ENCODE data around the gene IGSF9. TPM values are rescaled to one million over a fixed set of nuclear protein-coding genes. Genes with fewer than 3 reads are reported as not detected.

Gene IGSF9
- total RNA-seq, 1 experiment from 2014 or later, result 0.16 TPM

DNA sequence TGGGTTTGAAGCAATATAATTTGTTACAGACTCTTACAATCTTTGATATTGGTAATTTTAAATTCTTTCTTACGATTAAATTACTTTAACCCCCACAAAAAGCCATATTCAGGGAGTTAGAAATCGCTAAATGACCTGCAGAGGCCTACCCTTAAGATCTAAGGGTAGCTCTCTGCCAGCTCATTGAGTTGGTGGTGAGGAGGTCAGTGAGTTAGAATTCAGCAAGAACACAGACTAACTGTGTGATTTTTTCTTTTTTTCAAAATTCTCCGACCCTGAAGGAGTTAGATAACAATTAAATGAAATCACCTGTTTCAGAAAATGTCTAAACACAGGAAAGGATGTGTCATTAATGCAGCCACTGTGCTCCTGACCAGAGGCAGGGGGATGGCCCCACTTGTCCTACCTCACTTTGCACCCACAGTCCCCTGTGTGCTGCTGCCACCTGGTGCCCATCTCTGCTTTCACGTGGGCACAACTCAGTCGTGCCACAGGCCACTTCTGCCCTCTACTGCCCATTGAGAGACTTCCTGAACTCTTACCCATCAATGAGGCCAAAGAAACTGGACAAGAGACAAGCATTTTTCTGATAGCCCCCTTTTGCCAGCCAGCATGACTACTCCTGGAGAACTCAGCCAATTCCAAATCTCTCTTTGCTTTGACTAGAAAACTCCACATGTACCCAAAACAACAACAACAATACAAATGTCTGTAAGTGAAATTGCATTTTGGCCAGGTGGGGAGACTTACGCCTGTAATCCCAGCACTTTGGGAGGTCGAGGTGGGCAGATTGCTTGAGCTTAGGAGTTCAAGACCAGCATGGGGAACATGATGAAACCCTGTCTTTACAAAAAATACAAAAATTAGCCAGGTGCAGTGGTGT is 53.9 kb downstream of the IGSF9 start:
- Histone ChIP-seq H3K4me3 (no peak overlapping the region), H3K4me1 (replicated peaks) (peaks cover 14% of the 10 kb centered on the region), H3K9me3 (replicated peaks) (no peaks in the 10 kb centered on the region), H3K27ac (no peak overlapping the region), H3K27me3 (replicated peaks) (no peaks in the 10 kb centered on the region), H3K36me3 (no peaks in the 10 kb centered on the region)
- peak; percentile 71 to 83 for DNase-seq (ENCODE audit: low read depth in 1 of 2, low spot score in 2 of 2)

GRCh38 chr1:159890390-159890789 is 55.0 kb downstream of the IGSF9 start:
- Histone ChIP-seq H3K4me1 (replicated peaks) (peaks cover 14% of the 10 kb centered on the region), H3K27me3 (replicated peaks) (no peaks in the 10 kb centered on the region), H3K4me3 (no peak overlapping the region), H3K36me3 (no peaks in the 10 kb centered on the region), H3K27ac (peak overlapping the region; percentile 64), H3K9me3 (replicated peaks) (no peaks in the 10 kb centered on the region)
- no peak for DNase-seq (ENCODE audit: low read depth in 1 of 2, low spot score in 2 of 2)

DNA sequence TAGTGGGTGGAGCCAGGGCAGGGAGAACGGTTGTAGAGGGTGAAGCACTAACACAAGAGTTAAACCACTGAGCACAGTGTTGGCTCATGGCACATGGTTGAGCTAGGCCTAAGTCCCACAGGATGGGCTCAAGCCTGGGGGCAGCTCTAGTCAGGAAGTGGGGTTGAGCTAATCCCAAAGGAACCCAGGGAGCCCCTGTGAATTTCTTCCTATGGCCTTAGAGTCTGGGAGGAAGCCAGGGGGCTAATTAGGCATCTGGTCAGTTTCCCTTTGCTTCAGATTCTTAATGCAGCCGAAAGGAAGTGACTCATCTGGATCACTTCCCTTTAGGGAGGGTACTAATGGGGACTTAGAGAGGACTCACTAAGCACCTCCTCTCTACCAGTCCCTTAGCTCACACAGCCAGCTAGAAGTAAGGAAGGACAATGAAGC is 55.6 kb downstream of the IGSF9 start:
- Histone ChIP-seq H3K27me3 (replicated peaks) (no peaks in the 10 kb centered on the region), H3K36me3 (no peaks in the 10 kb centered on the region), H3K4me1 (replicated peaks) (peaks cover 14% of the 10 kb centered on the region), H3K9me3 (replicated peaks) (no peaks in the 10 kb centered on the region), H3K4me3 (no peak overlapping the region), H3K27ac (peak overlapping the region; percentile 64)
- DNase-seq (ENCODE audit: low read depth in 1 of 2, low spot score in 2 of 2), result peak; percentile 62 to 84

- no peak overlapping the region for H3K4me3 ChIP-seq
- H3K27ac ChIP-seq, result peak overlapping the region; percentile 64
- DNase-seq (ENCODE audit: low read depth in 1 of 2, low spot score in 2 of 2), result no peak
These were observed 56.2 kb downstream of the IGSF9 start for GRCh38 chr1:159889202-159889601.

DNA sequence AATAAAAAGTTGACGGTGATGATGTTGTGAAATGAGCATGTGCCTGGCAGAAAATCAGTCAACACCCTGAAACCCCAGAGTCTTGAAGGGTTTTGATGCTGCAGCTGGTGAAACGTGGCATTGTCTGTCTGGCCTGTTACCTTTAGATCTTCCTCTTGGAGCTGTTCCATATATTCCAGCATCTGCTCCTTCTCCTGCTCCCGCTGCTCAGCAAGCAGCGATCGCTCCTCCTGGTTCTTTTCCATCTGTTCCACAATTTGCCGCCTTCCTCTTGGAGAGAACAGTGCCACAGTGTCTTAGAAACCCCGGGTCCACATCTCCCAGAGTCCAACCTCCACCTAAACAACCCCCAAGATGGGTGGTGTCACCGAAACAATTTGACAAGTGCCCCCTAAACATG is 61.1 kb downstream of the IGSF9 start:
- no peaks in the 10 kb centered on the region for H3K9me3 ChIP-seq (replicated peaks)
- no peak overlapping the region for H3K27ac ChIP-seq
- no peak for DNase-seq (ENCODE audit: low read depth in 1 of 2, low spot score in 2 of 2)
- H3K4me3 ChIP-seq, result no peak overlapping the region
- H3K27me3 ChIP-seq (replicated peaks), result no peaks in the 10 kb centered on the region
- peaks cover 21% of the 10 kb centered on the region for H3K4me1 ChIP-seq (replicated peaks)
- H3K36me3 ChIP-seq, result no peaks in the 10 kb centered on the region

More at GRCh38 chr1:159889202-159889601, 56.2 kb downstream of the IGSF9 start:
- Histone ChIP-seq H3K27me3 (replicated peaks) (no peaks in the 10 kb centered on the region), H3K4me1 (replicated peaks) (peaks cover 14% of the 10 kb centered on the region), H3K9me3 (replicated peaks) (no peaks in the 10 kb centered on the region), H3K36me3 (no peaks in the 10 kb centered on the region)

- H3K9me3 ChIP-seq (replicated peaks), result no peaks in the 10 kb centered on the region
- no peaks in the 10 kb centered on the region for H3K36me3 ChIP-seq
- H3K4me3 ChIP-seq, result no peak overlapping the region
- no peak overlapping the region for H3K27ac ChIP-seq
- H3K4me1 ChIP-seq (replicated peaks), result peaks cover 19% of the 10 kb centered on the region
- no peak for DNase-seq (ENCODE audit: low read depth in 1 of 2, low spot score in 2 of 2)
- H3K27me3 ChIP-seq (replicated peaks), result no peaks in the 10 kb centered on the region
These were observed 62.3 kb downstream of the IGSF9 start for GRCh38 chr1:159883134-159883533.

DNA sequence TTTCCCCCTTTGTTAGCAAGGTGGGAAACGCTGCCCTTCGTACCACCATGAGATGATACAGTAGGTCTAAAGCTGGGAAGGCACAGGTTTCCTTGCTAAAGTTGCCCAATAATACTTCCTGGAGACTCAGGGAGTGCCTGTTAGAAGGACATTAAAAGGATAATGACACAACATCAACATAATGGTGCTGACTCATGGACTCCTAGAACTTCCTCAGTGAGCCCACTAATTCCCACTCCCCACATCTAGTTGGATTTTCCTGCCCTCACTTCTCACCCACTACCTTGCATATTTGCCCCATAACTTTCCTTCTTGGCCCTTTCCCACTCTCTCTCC is 62.9 kb downstream of the IGSF9 start:
- no peak overlapping the region for H3K4me3 ChIP-seq
- H3K27ac ChIP-seq, result peak overlapping the region; percentile 32
- no peaks in the 10 kb centered on the region for H3K27me3 ChIP-seq (replicated peaks)
- no peak for DNase-seq (ENCODE audit: low read depth in 1 of 2, low spot score in 2 of 2)
- no peaks in the 10 kb centered on the region for H3K36me3 ChIP-seq
- H3K9me3 ChIP-seq (replicated peaks), result no peaks in the 10 kb centered on the region
- H3K4me1 ChIP-seq (replicated peaks), result peaks cover 19% of the 10 kb centered on the region

- Histone ChIP-seq H3K27ac (peak overlapping the region; percentile 32), H3K4me3 (no peak overlapping the region), H3K27me3 (replicated peaks) (no peaks in the 10 kb centered on the region), H3K36me3 (no peaks in the 10 kb centered on the region), H3K4me1 (replicated peaks) (peaks cover 19% of the 10 kb centered on the region), H3K9me3 (replicated peaks) (no peaks in the 10 kb centered on the region)
- peak; percentile 82 to 95 for DNase-seq (ENCODE audit: low read depth in 1 of 2, low spot score in 2 of 2)
These were observed 63.5 kb downstream of the IGSF9 start for GRCh38 chr1:159881622-159882526.

DNA sequence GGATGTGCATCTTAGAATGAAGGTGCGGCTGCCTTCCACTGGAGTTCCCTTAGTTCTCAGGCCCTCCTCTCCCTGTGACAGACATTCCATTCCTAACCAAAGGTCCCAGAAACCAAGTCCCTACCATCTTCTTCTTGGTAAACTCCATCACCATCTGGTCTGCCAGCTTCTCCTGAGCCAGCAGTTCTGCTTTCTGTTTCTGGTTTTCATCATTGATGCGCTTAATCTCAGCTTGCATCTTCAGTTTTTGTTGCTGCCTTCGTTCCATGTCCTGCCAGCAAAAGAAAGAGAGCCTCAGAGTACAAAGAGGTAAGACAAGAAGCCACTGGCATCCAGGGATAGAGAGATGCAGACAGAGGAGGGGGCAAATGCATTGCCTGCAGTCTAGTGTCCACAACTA is 65.0 kb downstream of the IGSF9 start:
- Histone ChIP-seq H3K27me3 (replicated peaks) (no peaks in the 10 kb centered on the region), H3K4me3 (no peak overlapping the region), H3K27ac (no peak overlapping the region), H3K9me3 (replicated peaks) (no peaks in the 10 kb centered on the region), H3K4me1 (replicated peaks) (peaks cover 19% of the 10 kb centered on the region), H3K36me3 (no peaks in the 10 kb centered on the region)
- no peak for DNase-seq (ENCODE audit: low read depth in 1 of 2, low spot score in 2 of 2)

DNA sequence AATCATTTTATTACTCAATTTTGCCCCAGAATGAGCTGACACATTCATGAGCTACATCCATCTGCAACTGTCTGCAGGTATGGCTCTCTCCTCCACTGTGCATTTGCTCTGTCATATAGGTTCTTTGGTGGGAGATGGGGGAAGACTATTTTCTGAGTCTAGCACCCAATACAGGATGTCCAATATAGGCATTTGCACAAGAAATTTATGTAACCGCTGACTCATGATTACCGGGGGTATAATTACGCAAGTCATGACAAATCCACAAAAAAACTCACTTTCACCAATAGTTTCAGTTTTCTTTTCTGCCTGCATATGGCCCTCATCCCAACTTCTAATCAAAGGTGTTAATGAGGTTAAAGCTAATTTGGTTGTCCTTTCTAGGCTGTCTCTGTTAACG is 65.4 kb downstream of the IGSF9 start:
- Histone ChIP-seq H3K9me3 (replicated peaks) (no peaks in the 10 kb centered on the region), H3K27ac (no peak overlapping the region), H3K27me3 (replicated peaks) (no peaks in the 10 kb centered on the region), H3K36me3 (no peaks in the 10 kb centered on the region), H3K4me3 (no peak overlapping the region), H3K4me1 (replicated peaks) (peaks cover 19% of the 10 kb centered on the region)
- DNase-seq (ENCODE audit: low read depth in 1 of 2, low spot score in 2 of 2), result no peak

DNA sequence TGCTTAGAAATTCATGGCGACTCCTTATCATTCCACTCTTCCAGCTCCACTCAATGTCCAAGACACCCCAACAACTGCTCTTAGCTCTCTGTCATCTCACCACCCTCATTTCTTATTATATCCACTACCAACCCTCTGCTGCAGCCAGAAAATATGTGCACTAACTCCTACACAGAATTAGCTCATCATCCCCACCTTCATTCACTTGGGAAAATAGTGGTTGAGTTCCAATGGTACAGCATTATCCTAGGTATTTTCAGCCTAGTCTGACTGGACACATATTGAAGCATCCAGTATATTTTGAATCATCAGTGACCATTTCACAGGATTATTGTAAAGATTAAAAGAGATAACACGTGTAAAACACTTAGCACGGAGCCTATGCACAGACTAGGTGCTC is 66.3 kb downstream of the IGSF9 start:
- no peaks in the 10 kb centered on the region for H3K36me3 ChIP-seq
- DNase-seq (ENCODE audit: low read depth in 1 of 2, low spot score in 2 of 2), result no peak
- H3K27me3 ChIP-seq (replicated peaks), result no peaks in the 10 kb centered on the region
- H3K9me3 ChIP-seq (replicated peaks), result no peaks in the 10 kb centered on the region
- H3K4me1 ChIP-seq (replicated peaks), result peaks cover 19% of the 10 kb centered on the region
- H3K27ac ChIP-seq, result no peak overlapping the region
- no peak overlapping the region for H3K4me3 ChIP-seq

DNA sequence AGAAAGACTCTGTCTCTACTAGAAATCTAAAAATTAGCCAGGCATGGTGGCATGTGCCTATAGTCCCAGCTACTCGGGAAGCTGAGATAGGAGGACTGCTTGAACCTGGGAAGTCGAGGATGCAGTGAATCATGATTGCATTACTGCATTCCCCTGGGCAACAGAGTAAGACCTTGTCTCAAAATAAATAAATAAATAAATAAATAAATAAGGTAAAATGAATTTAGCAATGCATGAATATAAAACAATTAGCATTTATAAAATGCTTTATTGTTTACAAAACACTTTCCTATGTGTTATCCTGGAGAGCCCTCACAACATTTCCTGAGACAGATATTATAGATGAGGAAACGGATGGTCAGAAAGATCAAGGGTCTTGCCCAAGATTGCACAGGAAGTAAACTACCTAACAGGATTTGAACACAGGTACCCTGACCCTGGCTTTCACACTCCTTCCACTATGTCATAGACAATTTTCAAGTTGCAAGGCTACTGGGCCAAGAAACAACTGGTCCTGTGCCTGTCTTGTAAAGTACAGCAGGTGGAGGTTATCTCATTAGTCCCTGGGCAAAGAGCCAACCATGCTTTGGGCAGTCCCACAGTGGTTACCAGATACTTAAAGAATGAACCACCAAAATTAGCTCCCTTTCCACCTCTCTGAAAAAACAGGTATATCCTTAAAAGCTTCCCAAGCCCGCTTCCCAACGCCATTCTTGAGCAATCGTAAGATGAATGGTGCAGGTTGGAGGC is 67.5 kb downstream of the IGSF9 start:
- Histone ChIP-seq H3K27me3 (replicated peaks) (no peaks in the 10 kb centered on the region), H3K4me1 (replicated peaks) (peaks cover 17% of the 10 kb centered on the region), H3K36me3 (no peaks in the 10 kb centered on the region), H3K9me3 (replicated peaks) (no peaks in the 10 kb centered on the region), H3K27ac (no peak overlapping the region), H3K4me3 (no peak overlapping the region)
- DNase-seq (ENCODE audit: low read depth in 1 of 2, low spot score in 2 of 2), result no peak

Data from SJSA1 (cell line).